A673 (cell line): ENCODE measurements around the gene MLEC. TPM values are rescaled to one million over a fixed set of nuclear protein-coding genes. Genes with fewer than 3 reads are reported as not detected.

Experiments
- BruUV-seq: library from RNA; stranded (reverse); fragments of 400-500 nt; replicated peaks from 2 replicates; lab custom pipeline; 2021; lab: Mats Ljungman, UMichigan
- CTCF ChIA-PET: fragments of 300-600 bp; sonication (Branson Sonifier 250); formaldehyde crosslinking; loops from one replicate; lab custom pipeline; 2022; ENCODE audit warnings: antibody characterized with exemption; lab: Charles Lee
- POLR2A ChIA-PET: fragments of 300-600 bp; sonication (Branson Sonifier 250); formaldehyde crosslinking; loops from one replicate; lab custom pipeline; 2022; ENCODE audit warnings: antibody characterized with exemption; ENCODE audit not compliant: low non-redundant PET; lab: Charles Lee
- DNase-seq: peaks from one replicate; pipeline ENCODE4 v3.0.0-alpha.2; 2015; ENCODE audit warnings: low spot score
- H3K27ac ChIP-seq: fragments of 200-600 bp; sonication (generic); 2 replicates; pipeline ENCODE4 v1.5.1; 2016; ENCODE audit warnings: mixed run types, low read depth, mild to moderate bottlenecking, mixed read lengths, antibody characterized with exemption, low read length; ENCODE audit not compliant: poor library complexity, severe bottlenecking
- H3K27me3 ChIP-seq: fragments of 200-600 bp; sonication (generic); replicated peaks from 2 replicates; pipeline ENCODE4 v1.6.1; 2017; ENCODE audit warnings: mixed run types, low read depth, mild to moderate bottlenecking, mixed read lengths, antibody characterized with exemption, low read length; ENCODE audit not compliant: insufficient read depth, poor library complexity
- H3K36me3 ChIP-seq: fragments of 200-600 bp; sonication (generic); 2 replicates; pipeline ENCODE4 v1.6.1; 2016; ENCODE audit warnings: mixed run types, mild to moderate bottlenecking, mixed read lengths, antibody characterized with exemption, low read length; ENCODE audit not compliant: insufficient read depth, poor library complexity, severe bottlenecking
- H3K4me1 ChIP-seq: fragments of 200-600 bp; sonication (generic); 2 replicates; pipeline ENCODE4 v1.6.1; 2017; ENCODE audit warnings: mixed run types, mild to moderate bottlenecking, mixed read lengths, antibody characterized with exemption, low read length; ENCODE audit not compliant: insufficient read depth, poor library complexity, severe bottlenecking
- H3K4me3 ChIP-seq: fragments of 200-600 bp; sonication (generic); 2 replicates; pipeline ENCODE4 v1.5.1; 2016; ENCODE audit warnings: low read depth, mixed run types, mild to moderate bottlenecking, mixed read lengths, low read length; ENCODE audit not compliant: poor library complexity, severe bottlenecking
- H3K9me3 ChIP-seq: fragments of 200-600 bp; sonication (generic); 2 replicates; pipeline ENCODE4 v1.6.1; 2016; ENCODE audit warnings: mixed run types, low read depth, mild to moderate bottlenecking, mixed read lengths, antibody characterized with exemption, low read length; ENCODE audit not compliant: poor library complexity, severe bottlenecking
- CTCF ChIP-seq: fragments of 300-800, 200-600 bp; sonication (generic); conservative IDR thresholded peaks from 2 replicates; pipeline ENCODE4 v1.5.1; 2017; ENCODE audit warnings: low read depth, mild to moderate bottlenecking, antibody characterized with exemption, low read length, moderate library complexity, mixed read lengths
- EZH2 ChIP-seq: fragments of 200-600 bp; sonication (generic); IDR thresholded peaks from 2 replicates; pipeline ENCODE4 v1.6.1; 2017; ENCODE audit warnings: borderline replicate concordance, low read depth, mild to moderate bottlenecking, mixed read lengths, antibody characterized with exemption, low read length; ENCODE audit not compliant: poor library complexity, severe bottlenecking
- intact Hi-C: fragments of 100-400 bp; cut with micrococcal nuclease; formaldehyde crosslinking; loops from one replicate; pipeline ENCODE4 v1.10.0; 2022; ENCODE audit not compliant: unreplicated experiment
- total RNA-seq: library from RNA; stranded (reverse); gene quantifications from 2 replicates; pipeline ENCODE4 v1.2.3, GENCODE V29; 2021

Gene MLEC
- total RNA-seq, 1 experiment from 2014 or later: 176 TPM

- no TSS peak for BruUV-seq
- no peak for TF ChIP-seq EZH2
- TF ChIP-seq CTCF: no peak
- H3K4me3 ChIP-seq: no peak overlapping the region
- ChIA-PET POLR2A (no interaction called here), CTCF (no interaction called here)
- intact Hi-C loops: no loop called here
- H3K27me3 ChIP-seq: no peaks in the 10 kb centered on the region
- no peak for DNase-seq
- no peaks in the 10 kb centered on the region for H3K9me3 ChIP-seq
- H3K4me1 ChIP-seq: no peaks in the 10 kb centered on the region
- no peak overlapping the region for H3K27ac ChIP-seq
- H3K36me3 ChIP-seq: no peaks in the 10 kb centered on the region
Observed at GRCh38 chr12:120734210-120734609, 47.3 kb downstream of the MLEC start.

GRCh38 chr12:120735181-120735580 is 48.2 kb downstream of the MLEC start:
- ChIA-PET POLR2A (no interaction called here), CTCF (no interaction called here)
- Histone ChIP-seq H3K27me3 (no peaks in the 10 kb centered on the region), H3K9me3 (no peaks in the 10 kb centered on the region), H3K4me3 (no peak overlapping the region), H3K27ac (no peak overlapping the region), H3K4me1 (no peaks in the 10 kb centered on the region), H3K36me3 (no peaks in the 10 kb centered on the region)
- TF ChIP-seq EZH2: no peak
- TF ChIP-seq CTCF: no peak
- intact Hi-C loops: no loop called here
- DNase-seq: no peak
- BruUV-seq: no TSS peak

GRCh38 chr12:120736404-120737331 is 49.7 kb downstream of the MLEC start:
- no peaks in the 10 kb centered on the region for H3K36me3 ChIP-seq
- intact Hi-C loops: no loop called here
- no peak overlapping the region for H3K4me3 ChIP-seq
- H3K27ac ChIP-seq: no peak overlapping the region
- no peaks in the 10 kb centered on the region for H3K27me3 ChIP-seq
- H3K9me3 ChIP-seq: no peaks in the 10 kb centered on the region
- ChIA-PET CTCF (no interaction called here), POLR2A (no interaction called here)
- no peak for DNase-seq
- no peaks in the 10 kb centered on the region for H3K4me1 ChIP-seq
- no TSS peak for BruUV-seq
- TF ChIP-seq CTCF (no peak), EZH2 (no peak)
